HEK293 (cell line): ENCODE results near the gene BAHD1.

Experiments used
- CTCF ChIA-PET: fragments of 350-600 bp; formaldehyde crosslinking; extraction: SDS; loops from one replicate; lab custom pipeline; 2021; ENCODE audit warnings: antibody characterized with exemption; lab: Yijun Ruan, JAX
- POLR2A ChIA-PET: fragments of 300-600 bp; formaldehyde crosslinking; extraction: SDS; loops from one replicate; lab custom pipeline; 2020; ENCODE audit warnings: antibody characterized with exemption, inconsistent platforms; lab: Yijun Ruan, JAX
- H3K27ac ChIP-seq: fragments of 200-500 bp; sonication (Bioruptor generic); 2 replicates; pipeline ENCODE4 v1.5.1; 2014; ENCODE audit warnings: low read depth, low read length, control low read depth, inconsistent platforms; ENCODE audit errors: extremely low read depth
- H3K36me3 ChIP-seq, 2 experiments: fragments of 200-500 bp in 1 of 2; sonication (Bioruptor generic) in 1 of 2; 1 replicate in 1 of 2; 2 replicates in 1 of 2; pipeline ENCODE4 v1.5.1; 2014 to 2017; ENCODE audit warnings: inconsistent platforms in 2 of 2, low read length in 2 of 2; ENCODE audit not compliant: control insufficient read depth in 2 of 2, insufficient read depth in 1 of 2
- H3K4me1 ChIP-seq: fragments of 200-500 bp; sonication (Bioruptor generic); 2 replicates; pipeline ENCODE4 v1.5.1; 2014; ENCODE audit warnings: mild to moderate bottlenecking, low read length, inconsistent platforms; ENCODE audit not compliant: control insufficient read depth, insufficient read depth
- H3K4me3 ChIP-seq: 2 replicates; pipeline ENCODE4 v1.5.1; 2011; ENCODE audit warnings: low read depth, mild to moderate bottlenecking, control low read depth, low read length, moderate library complexity
- H3K9me3 ChIP-seq: fragments of 200-500 bp; sonication (Bioruptor generic); 2 replicates; pipeline ENCODE4 v1.5.1; 2014; ENCODE audit warnings: low read depth, low read length, inconsistent platforms; ENCODE audit not compliant: control insufficient read depth, insufficient read depth
- AEBP2 ChIP-seq: fragments of 450-650 bp; formaldehyde crosslinking; IDR thresholded peaks from 2 replicates; pipeline ENCODE4 v1.5.1; 2016; ENCODE audit warnings: missing biosample characterization, missing genetic modification characterization, borderline replicate concordance
- CTCF ChIP-seq: fragments of 450-650 bp; formaldehyde crosslinking; IDR thresholded peaks from 2 replicates; pipeline ENCODE4 v1.5.1; 2016; ENCODE audit warnings: missing biosample characterization, missing genetic modification characterization
- ELK4 ChIP-seq: IDR thresholded peaks from 2 replicates; pipeline ENCODE4 v1.6.1; 2011; ENCODE audit warnings: mild to moderate bottlenecking, low read depth, low read length, borderline replicate concordance
- GLI4 ChIP-seq: fragments of 450-650 bp; formaldehyde crosslinking; IDR thresholded peaks from 2 replicates; pipeline ENCODE4 v1.5.1; 2016; ENCODE audit warnings: missing biosample characterization, missing genetic modification characterization
- KLF9 ChIP-seq: fragments of 450-650 bp; formaldehyde crosslinking; IDR thresholded peaks from 2 replicates; pipeline ENCODE4 v1.5.1; 2016; ENCODE audit warnings: missing biosample characterization, missing genetic modification characterization, low read depth
- PRDM2 ChIP-seq: fragments of 450-650 bp; formaldehyde crosslinking; IDR thresholded peaks from 2 replicates; pipeline ENCODE4 v1.5.1; 2016; ENCODE audit warnings: missing biosample characterization, missing genetic modification characterization, borderline replicate concordance
- RBAK ChIP-seq: fragments of 450-650 bp; formaldehyde crosslinking; IDR thresholded peaks from 2 replicates; pipeline ENCODE4 v1.5.1; 2016; ENCODE audit warnings: missing biosample characterization, missing genetic modification characterization
- SP7 ChIP-seq: fragments of 450-650 bp; formaldehyde crosslinking; IDR thresholded peaks from 2 replicates; pipeline ENCODE4 v1.5.1; 2016; ENCODE audit warnings: missing biosample characterization, missing genetic modification characterization
- ZNF2 ChIP-seq: fragments of 450-650 bp; formaldehyde crosslinking; IDR thresholded peaks from 2 replicates; pipeline ENCODE4 v1.5.1; 2016; ENCODE audit warnings: missing biosample characterization, missing genetic modification characterization
- ZNF274 ChIP-seq, 2 experiments: fragments of 200-500 bp in 1 of 2; fragments of 450-650 bp in 1 of 2; sonication (Bioruptor generic) in 1 of 2; formaldehyde crosslinking in 1 of 2; IDR thresholded peaks; 2 replicates each; pipeline versions ENCODE4 v1.5.1 to v1.6.1; 2014 to 2016; ENCODE audit warnings: borderline replicate concordance in 1 of 2, inconsistent platforms in 1 of 2, low read length in 1 of 2, missing biosample characterization in 1 of 2, missing genetic modification characterization in 1 of 2
- ZNF341 ChIP-seq: fragments of 450-650 bp; formaldehyde crosslinking; IDR thresholded peaks from 2 replicates; pipeline ENCODE4; 2016; ENCODE audit warnings: low read depth, missing biosample characterization, missing genetic modification characterization
- ZNF366 ChIP-seq: fragments of 450-650 bp; formaldehyde crosslinking; conservative IDR thresholded peaks from 2 replicates; pipeline ENCODE4 v1.5.1; 2016; ENCODE audit warnings: missing biosample characterization, missing genetic modification characterization
- ZNF449 ChIP-seq: fragments of 450-650 bp; formaldehyde crosslinking; IDR thresholded peaks from 2 replicates; pipeline ENCODE4 v1.5.1; 2017; ENCODE audit warnings: missing biosample characterization, mild to moderate bottlenecking, missing genetic modification characterization, moderate library complexity
- ZNF473 ChIP-seq: fragments of 450-650 bp; formaldehyde crosslinking; IDR thresholded peaks from 2 replicates; pipeline ENCODE4 v1.5.1; 2017; ENCODE audit warnings: missing biosample characterization, missing genetic modification characterization
- ZNF529 ChIP-seq: fragments of 450-650 bp; formaldehyde crosslinking; IDR thresholded peaks from 2 replicates; pipeline ENCODE4 v1.5.1; 2017; ENCODE audit warnings: missing genetic modification characterization, missing biosample characterization; ENCODE audit not compliant: insufficient replicate concordance
- ZNF549 ChIP-seq: fragments of 450-650 bp; IDR thresholded peaks from 2 replicates; pipeline ENCODE4 v1.5.1; 2018; ENCODE audit warnings: missing biosample characterization, missing genetic modification characterization, mild to moderate bottlenecking, inconsistent platforms, moderate library complexity
- ZNF704 ChIP-seq: fragments of 450-650 bp; formaldehyde crosslinking; IDR thresholded peaks from 2 replicates; pipeline ENCODE4 v1.5.1; 2016; ENCODE audit warnings: missing biosample characterization, missing genetic modification characterization
- ZNF776 ChIP-seq: fragments of 450-650 bp; formaldehyde crosslinking; IDR thresholded peaks from 2 replicates; pipeline ENCODE4 v1.5.0; 2017; ENCODE audit warnings: missing biosample characterization, missing genetic modification characterization, borderline replicate concordance
- ZNF792 ChIP-seq: fragments of 450-650 bp; formaldehyde crosslinking; IDR thresholded peaks from 2 replicates; pipeline ENCODE4 v1.5.1; 2016; ENCODE audit warnings: missing biosample characterization, missing genetic modification characterization
- ZNF830 ChIP-seq: fragments of 450-650 bp; IDR thresholded peaks from 2 replicates; pipeline ENCODE4 v1.5.0; 2018; ENCODE audit warnings: missing biosample characterization, missing genetic modification characterization, low read depth, mild to moderate bottlenecking, moderate library complexity

The BAHD1 gene

GRCh38 chr15:40399370-40399769 is 41.4 kb upstream of the BAHD1 start (continued):
- TF ChIP-seq ZNF449, result no peak
- TF ChIP-seq ZNF341 (tag by site-specific recombination), result no peak
- TF ChIP-seq, all 188 proteins: peak for 0

- Histone ChIP-seq H3K4me1 (no peaks in the 10 kb centered on the region), H3K4me3 (peak within 1 kb of the TSS; percentile 77), H3K36me3 (peaks cover 18 to 36% of the 10 kb centered on the region in 2 experiments), H3K9me3 (no peaks in the 10 kb centered on the region), H3K27ac (peak within 1 kb of the TSS; percentile 79)
- CTCF ChIA-PET, result interaction anchor here (0.7 to 1.2 kb wide), 3 partner anchors 8 to 25 kb away, joined by 4 to 5 read pairs (median 4); no protein-coding TSS in a partner anchor
- POLR2A ChIA-PET, result interaction anchor here (0.7 to 2.7 kb wide), 16 partner anchors 8 to 164 kb away, joined by 3 to 18 read pairs (median 6); partner anchors contain the start of genes BAHD1, INAFM2, KNSTRN and RPUSD2
- TF ChIP-seq ZNF366 (tag by site-specific recombination) (0 out of 2 replicates have a peak, but pooled peaks have one; percentile 20), ZNF549 (tag by site-specific recombination) (no peak), ELK4 (no peak), ZNF529 (tag by site-specific recombination) (no peak), PRDM2 (tag by site-specific recombination) (no peak), GLI4 (tag by site-specific recombination) (no peak), ZNF473 (tag by site-specific recombination) (no peak), AEBP2 (tag by site-specific recombination) (no peak), CTCF (tag by site-specific recombination) (no peak), ZNF704 (tag by site-specific recombination) (no peak), SP7 (tag by site-specific recombination) (peak; percentile 7; the same call in 1 of the 2 replicates), RBAK (tag by site-specific recombination) (no peak), ZNF830 (tag by site-specific recombination) (no peak), ZNF776 (tag by site-specific recombination) (no peak), KLF9 (tag by site-specific recombination) (no peak), ZNF274 (IDR thresholded peaks at IDR 0.05; ENCODE audit: low read length) (no peak), ZNF274 (tag by site-specific recombination; IDR thresholded peaks at IDR 0.05; ENCODE audit: borderline replicate concordance) (no peak), ZNF792 (tag by site-specific recombination) (no peak), ZNF2 (tag by site-specific recombination) (no peak)
These were observed 35.0 kb upstream of the BAHD1 start, which contains the start of gene IVD for GRCh38 chr15:40405501-40406381. Gene IVD, plus strand, starts transcription at chr15:40405795. Its CDS starts 33 bp downstream, at chr15:40405828.
